ENCODE measurements around the gene DNAJC30. TPM values are rescaled to one million over a fixed set of nuclear protein-coding genes. Genes with fewer than 3 reads are reported as not detected.

The DNAJC30 gene
- total RNA-seq, 2 experiments from 2014 or later, result 5.9 to 13.7 TPM

- no peak for TF ChIP-seq EZH2phosphoT487 (IDR thresholded peaks at IDR 0.05; ENCODE audit: borderline replicate concordance, low read depth, low read length)
- TF ChIP-seq CTCF (conservative IDR thresholded peaks at IDR 0.05; ENCODE audit: low read length), result no peak
- no peaks in the 10 kb centered on the region for H3K9me3 ChIP-seq (ENCODE audit: low read length)
- H3K27ac ChIP-seq (ENCODE audit: low read depth, low read length, poor library complexity, severe bottlenecking), result no peak overlapping the region
- H3K79me2 ChIP-seq (ENCODE audit: insufficient read depth, low read depth, low read length), result no peaks in the 10 kb centered on the region; the same call in 1 of the 2 replicates
- DNase-seq (ENCODE audit: low spot score), result no peak
- H3K4me2 ChIP-seq (ENCODE audit: low read length), result no peak overlapping the region
- H3K36me3 ChIP-seq (ENCODE audit: insufficient read depth, low read length), result peaks cover 16% of the 10 kb centered on the region
- BruUV-seq (replicated peaks), result no TSS peak
- H3K4me1 ChIP-seq (ENCODE audit: insufficient read depth, low read length, poor library complexity, severe bottlenecking), result no peaks in the 10 kb centered on the region
- no peak overlapping the region for H2AFZ ChIP-seq (ENCODE audit: low read length)
- H4K20me1 ChIP-seq (ENCODE audit: insufficient read depth, low read length), result no peaks in the 10 kb centered on the region
- POLR2A ChIA-PET, result interaction anchor here (1.0 kb wide), 1 partner anchor 28 kb away, joined by 4 read pairs; no protein-coding TSS in a partner anchor
- CTCF ChIA-PET (ENCODE audit: unreplicated experiment), result no interaction called here
- intact Hi-C loops (cut with micrococcal nuclease; ENCODE audit: unreplicated experiment), result no loop called here
- H3K4me3 ChIP-seq (ENCODE audit: low read depth, low read length, poor library complexity, severe bottlenecking), result no peak overlapping the region
- no peaks in the 10 kb centered on the region for H3K9me2 ChIP-seq (ENCODE audit: insufficient read depth, low read length)
These were observed 8.7 kb downstream of the DNAJC30 start for GRCh38 chr7:73674468-73675124.

- ChIA-PET CTCF (ENCODE audit: unreplicated experiment) (no interaction called here), POLR2A (no interaction called here)
- intact Hi-C loops (cut with micrococcal nuclease; ENCODE audit: unreplicated experiment), result no loop called here
- Histone ChIP-seq H2AFZ (ENCODE audit: low read length) (no peak overlapping the region), H3K36me3 (ENCODE audit: insufficient read depth, low read length) (no peaks in the 10 kb centered on the region), H3K9me2 (ENCODE audit: insufficient read depth, low read length) (no peaks in the 10 kb centered on the region), H3K9me3 (ENCODE audit: low read length) (no peaks in the 10 kb centered on the region), H3K4me2 (ENCODE audit: low read length) (no peak overlapping the region), H4K20me1 (ENCODE audit: insufficient read depth, low read length) (no peaks in the 10 kb centered on the region), H3K4me3 (ENCODE audit: low read depth, low read length, poor library complexity, severe bottlenecking) (no peak overlapping the region), H3K4me1 (ENCODE audit: insufficient read depth, low read length, poor library complexity, severe bottlenecking) (peaks cover 11% of the 10 kb centered on the region), H3K79me2 (ENCODE audit: insufficient read depth, low read depth, low read length) (no peaks in the 10 kb centered on the region), H3K27ac (ENCODE audit: low read depth, low read length, poor library complexity, severe bottlenecking) (no peak overlapping the region)
- no TSS peak for BruUV-seq (replicated peaks)
- DNase-seq (ENCODE audit: low spot score), result no peak
- no peak for TF ChIP-seq EZH2phosphoT487 (IDR thresholded peaks at IDR 0.05; ENCODE audit: borderline replicate concordance, low read depth, low read length)
- TF ChIP-seq CTCF (conservative IDR thresholded peaks at IDR 0.05; ENCODE audit: low read length), result no peak
These were observed 11.3 kb downstream of the DNAJC30 start for GRCh38 chr7:73671857-73672445.

- ChIA-PET CTCF (ENCODE audit: unreplicated experiment) (no interaction called here), POLR2A (no interaction called here)
- H3K36me3 ChIP-seq (ENCODE audit: insufficient read depth, low read length), result no peaks in the 10 kb centered on the region
- no peak for TF ChIP-seq EZH2phosphoT487 (IDR thresholded peaks at IDR 0.05; ENCODE audit: borderline replicate concordance, low read depth, low read length)
- TF ChIP-seq CTCF (conservative IDR thresholded peaks at IDR 0.05; ENCODE audit: low read length), result no peak
- H3K9me2 ChIP-seq (ENCODE audit: insufficient read depth, low read length), result no peaks in the 10 kb centered on the region
- DNase-seq (ENCODE audit: low spot score), result no peak
- no peak overlapping the region for H3K27ac ChIP-seq (ENCODE audit: low read depth, low read length, poor library complexity, severe bottlenecking)
- H3K4me2 ChIP-seq (ENCODE audit: low read length), result no peak overlapping the region
- no peak overlapping the region for H2AFZ ChIP-seq (ENCODE audit: low read length)
- no peaks in the 10 kb centered on the region for H4K20me1 ChIP-seq (ENCODE audit: insufficient read depth, low read length)
- H3K9me3 ChIP-seq (ENCODE audit: low read length), result no peaks in the 10 kb centered on the region
- no peaks in the 10 kb centered on the region for H3K79me2 ChIP-seq (ENCODE audit: insufficient read depth, low read depth, low read length)
- intact Hi-C loops (cut with micrococcal nuclease; ENCODE audit: unreplicated experiment), result no loop called here
- no peak overlapping the region for H3K4me3 ChIP-seq (ENCODE audit: low read depth, low read length, poor library complexity, severe bottlenecking)
- BruUV-seq (replicated peaks), result no TSS peak
- H3K4me1 ChIP-seq (ENCODE audit: insufficient read depth, low read length, poor library complexity, severe bottlenecking), result peaks cover 11% of the 10 kb centered on the region
These were observed 12.0 kb downstream of the DNAJC30 start for GRCh38 chr7:73671322-73671661.
